Neural crest cell (in vitro differentiated cells): Measurements from ENCODE around the gene MCRIP1. TPM values are rescaled to one million over a fixed set of nuclear protein-coding genes. Genes with fewer than 3 reads are reported as not detected.

Experiments
- DNase-seq: peaks from one replicate; pipeline ENCODE4 v3.0.0; 2021; ENCODE audit warnings: low read depth, mixed read lengths, low spot score
- H3K27ac Mint-ChIP-seq: one replicate; pipeline ENCODE4 v1.8.0; 2021; ENCODE audit warnings: mild to moderate bottlenecking, mixed read lengths; ENCODE audit not compliant: unreplicated experiment
- H3K27me3 Mint-ChIP-seq: 2 replicates; pipeline ENCODE4 v1.8.0; 2021; ENCODE audit warnings: low read depth, mild to moderate bottlenecking, mixed read lengths
- H3K36me3 Mint-ChIP-seq: 2 replicates; pipeline ENCODE4 v1.8.0; 2021; ENCODE audit warnings: low read depth, mild to moderate bottlenecking, mixed read lengths
- H3K4me1 Mint-ChIP-seq: 2 replicates; pipeline ENCODE4 v1.8.0; 2021; ENCODE audit warnings: mixed read lengths
- H3K4me3 Mint-ChIP-seq: one replicate; pipeline ENCODE4 v1.8.0; 2021; ENCODE audit warnings: mild to moderate bottlenecking, mixed read lengths
- H3K9me3 Mint-ChIP-seq: 2 replicates; pipeline ENCODE4 v1.8.0; 2021; ENCODE audit warnings: mixed read lengths
- total RNA-seq: library from RNA; stranded (reverse); gene quantifications from 2 replicates; pipeline ENCODE4 v1.2.1, GENCODE V29; 2021
- TF ChIP-seq, protein P1 (sequence below): fragments of 200-600 bp; sonication (generic); conservative IDR thresholded peaks from 2 replicates; pipeline ENCODE4 v1.5.0; 2021; ENCODE audit warnings: antibody characterized with exemption, mild to moderate bottlenecking

The MCRIP1 gene
- total RNA-seq, 1 donor from 2014 or later, result 200 TPM

DNA sequence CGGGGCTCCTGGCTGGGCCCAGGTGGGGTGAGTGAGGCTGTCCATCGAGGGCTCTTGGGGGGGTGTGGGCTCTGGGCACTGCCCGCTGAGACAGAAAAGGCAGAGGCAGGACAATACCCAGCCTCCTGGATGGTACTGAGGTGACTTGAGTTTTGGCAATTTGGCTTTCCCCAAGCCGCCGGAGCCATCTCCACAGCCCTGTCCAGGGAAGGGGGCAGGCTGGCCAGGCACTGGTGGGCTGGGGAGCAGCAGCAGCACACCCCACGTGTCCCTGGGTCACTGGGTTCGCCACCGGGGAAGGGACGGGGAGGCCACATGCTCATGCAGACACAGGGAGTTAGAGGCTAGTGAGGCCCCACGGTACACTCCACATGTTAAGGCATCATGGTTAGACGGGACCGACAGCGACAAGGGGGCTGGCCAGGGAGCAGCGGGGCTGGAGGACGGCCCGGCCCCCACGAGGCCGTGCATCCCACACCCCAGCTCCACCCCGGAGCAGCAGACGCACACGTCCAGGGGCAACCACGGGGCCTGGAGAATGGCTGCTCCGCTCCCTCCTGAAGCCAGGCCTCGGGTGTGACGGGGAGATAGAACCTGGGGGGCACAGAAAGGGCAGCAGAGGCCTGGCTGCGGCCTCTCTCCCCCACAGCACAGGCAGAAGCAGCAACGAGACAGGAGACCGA, 35.0 kb upstream of the MCRIP1 start:
- Mint-ChIP-seq H3K27ac (no peak overlapping the region), H3K4me3 (peak overlapping the region; percentile 85), H3K27me3 (peaks cover 17% of the 10 kb centered on the region), H3K4me1 (peaks cover 31% of the 10 kb centered on the region), H3K9me3 (no peaks in the 10 kb centered on the region), H3K36me3 (peaks cover 3% of the 10 kb centered on the region)
- DNase-seq, result no peak
- TF ChIP-seq, protein P1, sequence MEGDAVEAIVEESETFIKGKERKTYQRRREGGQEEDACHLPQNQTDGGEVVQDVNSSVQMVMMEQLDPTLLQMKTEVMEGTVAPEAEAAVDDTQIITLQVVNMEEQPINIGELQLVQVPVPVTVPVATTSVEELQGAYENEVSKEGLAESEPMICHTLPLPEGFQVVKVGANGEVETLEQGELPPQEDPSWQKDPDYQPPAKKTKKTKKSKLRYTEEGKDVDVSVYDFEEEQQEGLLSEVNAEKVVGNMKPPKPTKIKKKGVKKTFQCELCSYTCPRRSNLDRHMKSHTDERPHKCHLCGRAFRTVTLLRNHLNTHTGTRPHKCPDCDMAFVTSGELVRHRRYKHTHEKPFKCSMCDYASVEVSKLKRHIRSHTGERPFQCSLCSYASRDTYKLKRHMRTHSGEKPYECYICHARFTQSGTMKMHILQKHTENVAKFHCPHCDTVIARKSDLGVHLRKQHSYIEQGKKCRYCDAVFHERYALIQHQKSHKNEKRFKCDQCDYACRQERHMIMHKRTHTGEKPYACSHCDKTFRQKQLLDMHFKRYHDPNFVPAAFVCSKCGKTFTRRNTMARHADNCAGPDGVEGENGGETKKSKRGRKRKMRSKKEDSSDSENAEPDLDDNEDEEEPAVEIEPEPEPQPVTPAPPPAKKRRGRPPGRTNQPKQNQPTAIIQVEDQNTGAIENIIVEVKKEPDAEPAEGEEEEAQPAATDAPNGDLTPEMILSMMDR, result no peak

DNA sequence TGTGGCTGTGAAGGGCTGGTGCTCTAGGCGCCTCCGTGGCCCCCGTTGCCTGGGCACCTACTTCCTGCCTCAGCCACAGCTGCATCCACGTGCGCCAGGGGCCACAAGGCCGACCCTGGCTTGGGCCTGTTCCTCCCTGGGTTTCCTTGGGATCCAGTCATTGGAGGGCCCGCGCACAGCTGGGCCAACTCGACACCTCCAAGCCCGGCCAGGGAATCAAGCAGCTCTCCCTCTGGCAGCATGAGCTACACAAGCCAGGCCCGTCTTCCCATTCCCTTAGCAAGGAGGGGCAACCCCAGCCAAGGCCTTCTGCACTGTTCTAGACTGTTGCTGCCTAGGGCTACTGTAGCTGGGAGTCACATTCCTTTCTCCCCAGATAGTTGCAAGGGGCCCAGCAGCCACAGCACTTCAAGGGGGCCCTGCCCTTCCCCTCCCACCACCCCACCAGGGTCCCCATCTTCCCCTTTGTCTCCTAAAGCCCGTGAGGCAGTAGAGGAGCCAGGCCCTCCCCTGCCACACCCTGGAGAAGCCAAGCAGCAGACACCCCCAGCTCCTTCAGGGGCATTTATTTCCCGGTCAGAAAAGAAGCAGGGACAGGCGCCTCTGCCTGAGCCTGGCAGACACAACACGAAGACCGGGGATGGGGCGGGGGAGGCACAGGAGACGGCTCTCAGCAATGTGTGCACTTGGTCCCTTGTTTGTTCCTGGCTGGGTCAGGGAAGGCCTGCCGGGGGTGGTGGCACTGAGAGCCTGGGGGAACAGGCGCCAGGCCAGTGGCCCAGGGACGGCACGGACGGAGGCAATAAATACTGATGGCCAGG, 34.3 kb upstream of the MCRIP1 start:
- Mint-ChIP-seq H3K9me3 (no peaks in the 10 kb centered on the region), H3K27me3 (peaks cover 19% of the 10 kb centered on the region), H3K36me3 (peaks cover 6% of the 10 kb centered on the region), H3K4me1 (peaks cover 32% of the 10 kb centered on the region), H3K27ac (peak overlapping the region; percentile 19), H3K4me3 (peak overlapping the region; percentile 85)
- TF ChIP-seq, protein P1, result no peak
- DNase-seq, result no peak

DNA sequence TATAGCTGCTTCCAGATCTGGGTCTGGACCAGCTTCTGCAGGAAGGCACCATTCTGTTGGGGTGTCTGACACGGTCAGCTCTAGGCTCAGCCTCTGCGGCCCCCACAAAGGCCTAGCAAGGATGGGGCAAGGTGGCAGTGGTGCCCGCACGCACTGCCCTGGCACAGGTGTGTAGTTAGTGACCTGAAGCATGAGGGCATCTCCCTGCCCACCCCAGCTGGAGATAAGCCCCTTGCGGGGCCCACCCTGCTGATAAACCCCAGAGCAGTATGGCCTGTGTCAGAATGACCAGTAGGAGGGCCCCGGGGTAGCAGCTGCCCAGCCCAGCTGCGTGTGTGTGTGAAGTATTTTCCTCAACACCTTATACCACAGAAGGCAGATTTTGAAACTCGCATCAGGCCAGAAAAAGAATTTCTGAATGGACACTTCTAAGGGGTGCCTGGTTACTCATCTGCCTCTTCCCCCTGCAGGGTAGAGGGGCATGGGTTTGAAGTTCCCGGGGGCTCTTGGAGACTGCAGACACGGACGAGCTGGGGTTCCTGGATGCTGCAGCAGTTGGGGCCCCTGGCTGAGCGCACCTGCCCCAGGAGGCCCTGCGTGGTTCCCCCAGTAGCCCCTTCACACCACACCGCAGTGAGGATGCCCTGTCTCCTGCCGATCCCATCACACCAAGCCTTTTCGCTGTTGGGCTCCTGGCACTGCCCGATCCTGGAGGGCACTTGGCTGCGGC, 33.5 kb upstream of the MCRIP1 start:
- H3K4me3 Mint-ChIP-seq, result peak overlapping the region; percentile 85
- H3K27me3 Mint-ChIP-seq, result peaks cover 17% of the 10 kb centered on the region
- peaks cover 6% of the 10 kb centered on the region for H3K36me3 Mint-ChIP-seq
- H3K9me3 Mint-ChIP-seq, result no peaks in the 10 kb centered on the region
- H3K27ac Mint-ChIP-seq, result no peak overlapping the region
- TF ChIP-seq, protein P1, result no peak
- no peak for DNase-seq
- H3K4me1 Mint-ChIP-seq, result peaks cover 31% of the 10 kb centered on the region

DNA sequence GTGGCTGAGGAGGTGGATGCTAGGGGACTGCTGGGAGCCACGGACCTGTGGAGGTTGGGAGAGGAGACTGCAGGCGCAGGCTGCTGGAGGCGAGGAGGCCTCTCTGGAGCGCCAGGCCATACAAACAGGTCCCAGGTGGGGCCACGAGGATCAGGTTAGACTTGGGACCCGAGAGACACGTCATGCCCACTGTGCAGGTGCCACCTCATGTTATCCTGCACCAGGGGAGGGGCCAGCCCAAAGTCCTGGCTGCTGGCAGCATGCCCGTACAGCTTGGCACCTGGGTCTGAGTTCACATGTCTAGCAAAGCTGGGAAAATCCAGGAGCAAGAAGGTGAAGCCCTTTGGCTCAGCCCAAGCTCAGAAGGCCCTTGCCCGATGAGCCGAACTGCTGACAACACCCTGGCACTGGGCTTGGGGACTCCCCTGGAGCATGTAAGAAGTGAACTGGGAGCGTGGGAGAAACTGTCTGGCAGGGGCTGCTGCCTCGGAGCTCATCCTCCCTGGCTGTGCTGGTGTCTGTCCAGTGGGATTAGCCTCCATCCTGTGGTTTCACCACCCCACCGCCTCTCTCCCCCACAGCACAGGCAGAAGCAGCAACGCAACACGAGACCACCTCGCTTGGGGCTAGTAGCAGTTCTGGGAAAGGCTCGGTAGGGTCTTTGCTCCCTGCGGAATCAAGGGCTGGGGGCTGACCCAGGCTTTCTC, 32.8 kb upstream of the MCRIP1 start:
- TF ChIP-seq, protein P1, result no peak
- Mint-ChIP-seq H3K9me3 (no peaks in the 10 kb centered on the region), H3K4me3 (peak overlapping the region; percentile 85), H3K27ac (no peak overlapping the region), H3K4me1 (peaks cover 34% of the 10 kb centered on the region), H3K36me3 (peaks cover 6% of the 10 kb centered on the region), H3K27me3 (peaks cover 20% of the 10 kb centered on the region)
- DNase-seq, result no peak

DNA sequence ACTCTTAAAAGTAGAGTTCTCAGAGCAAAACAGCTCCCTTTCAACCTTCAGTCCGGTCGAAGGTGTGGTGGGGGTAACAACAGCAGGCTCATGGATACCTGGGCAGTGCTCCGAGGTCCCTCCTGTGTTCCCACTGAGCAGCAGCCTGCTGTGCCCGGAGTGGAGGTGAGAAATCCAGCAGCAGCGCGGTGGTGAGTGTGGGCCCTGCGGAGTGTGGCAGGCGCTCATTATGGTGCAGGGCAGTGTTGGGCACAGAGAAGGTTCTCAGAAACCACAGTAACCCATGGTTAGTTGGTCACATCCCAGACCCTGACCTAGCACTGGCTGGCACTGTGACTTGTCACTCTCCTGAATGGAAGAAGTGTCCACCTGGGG, 32.3 kb upstream of the MCRIP1 start:
- Mint-ChIP-seq H3K4me1 (peaks cover 38% of the 10 kb centered on the region), H3K36me3 (peaks cover 9% of the 10 kb centered on the region), H3K9me3 (no peaks in the 10 kb centered on the region), H3K4me3 (peak overlapping the region; percentile 85), H3K27me3 (peaks cover 23% of the 10 kb centered on the region), H3K27ac (no peak overlapping the region)
- TF ChIP-seq, protein P1, result no peak
- DNase-seq, result no peak
